HEK293 (cell line): Measurements from ENCODE around the gene S100A10.

ENCODE experiments used
- CTCF ChIA-PET: fragments of 350-600 bp; formaldehyde crosslinking; extraction: SDS; loops from one replicate; lab custom pipeline; 2021; ENCODE audit warnings: antibody characterized with exemption; lab: Yijun Ruan, JAX
- POLR2A ChIA-PET: fragments of 300-600 bp; formaldehyde crosslinking; extraction: SDS; loops from one replicate; lab custom pipeline; 2020; ENCODE audit warnings: antibody characterized with exemption, inconsistent platforms; lab: Yijun Ruan, JAX
- H3K27ac ChIP-seq: fragments of 200-500 bp; sonication (Bioruptor generic); 2 replicates; pipeline ENCODE4 v1.5.1; 2014; ENCODE audit warnings: low read depth, low read length, control low read depth, inconsistent platforms; ENCODE audit errors: extremely low read depth
- H3K36me3 ChIP-seq, 2 experiments: fragments of 200-500 bp in 1 of 2; sonication (Bioruptor generic) in 1 of 2; 1 replicate in 1 of 2; 2 replicates in 1 of 2; pipeline ENCODE4 v1.5.1; 2014 to 2017; ENCODE audit warnings: inconsistent platforms in 2 of 2, low read length in 2 of 2; ENCODE audit not compliant: control insufficient read depth in 2 of 2, insufficient read depth in 1 of 2
- H3K4me1 ChIP-seq: fragments of 200-500 bp; sonication (Bioruptor generic); 2 replicates; pipeline ENCODE4 v1.5.1; 2014; ENCODE audit warnings: mild to moderate bottlenecking, low read length, inconsistent platforms; ENCODE audit not compliant: control insufficient read depth, insufficient read depth
- H3K4me3 ChIP-seq: 2 replicates; pipeline ENCODE4 v1.5.1; 2011; ENCODE audit warnings: low read depth, mild to moderate bottlenecking, control low read depth, low read length, moderate library complexity
- H3K9me3 ChIP-seq: fragments of 200-500 bp; sonication (Bioruptor generic); 2 replicates; pipeline ENCODE4 v1.5.1; 2014; ENCODE audit warnings: low read depth, low read length, inconsistent platforms; ENCODE audit not compliant: control insufficient read depth, insufficient read depth
- FEZF1 ChIP-seq: fragments of 450-650 bp; formaldehyde crosslinking; IDR thresholded peaks from 2 replicates; pipeline ENCODE4 v1.5.1; 2016; ENCODE audit warnings: missing biosample characterization, missing genetic modification characterization
- HOXA7 ChIP-seq: sonication (generic); formaldehyde crosslinking; IDR thresholded peaks from 2 replicates; pipeline ENCODE4 v1.8.1; 2022; ENCODE audit warnings: missing genetic modification reagents, borderline replicate concordance
- KLF9 ChIP-seq: fragments of 450-650 bp; formaldehyde crosslinking; IDR thresholded peaks from 2 replicates; pipeline ENCODE4 v1.5.1; 2016; ENCODE audit warnings: missing biosample characterization, missing genetic modification characterization, low read depth
- PRDM1 ChIP-seq: fragments of 450-650 bp; formaldehyde crosslinking; IDR thresholded peaks from 2 replicates; pipeline ENCODE4; 2016; ENCODE audit warnings: missing biosample characterization, missing genetic modification characterization
- PRDM2 ChIP-seq: fragments of 450-650 bp; formaldehyde crosslinking; IDR thresholded peaks from 2 replicates; pipeline ENCODE4 v1.5.1; 2016; ENCODE audit warnings: missing biosample characterization, missing genetic modification characterization, borderline replicate concordance
- REST ChIP-seq: fragments of 450-650 bp; formaldehyde crosslinking; IDR thresholded peaks from 2 replicates; pipeline ENCODE4 v1.5.1; 2016; ENCODE audit warnings: missing biosample characterization, missing genetic modification characterization
- ZBTB20 ChIP-seq: fragments of 450-650 bp; formaldehyde crosslinking; IDR thresholded peaks from 2 replicates; pipeline ENCODE4 v1.5.1; 2016; ENCODE audit warnings: missing biosample characterization, missing genetic modification characterization
- ZBTB7A ChIP-seq: fragments of 450-650 bp; formaldehyde crosslinking; IDR thresholded peaks from 2 replicates; pipeline ENCODE4 v1.5.1; 2016; ENCODE audit warnings: low read depth, missing biosample characterization, missing genetic modification characterization
- ZBTB8A ChIP-seq: fragments of 450-650 bp; formaldehyde crosslinking; IDR thresholded peaks from 2 replicates; pipeline ENCODE4 v1.5.1; 2016; ENCODE audit warnings: missing biosample characterization, missing genetic modification characterization
- ZNF140 ChIP-seq: fragments of 450-650 bp; formaldehyde crosslinking; IDR thresholded peaks from 2 replicates; pipeline ENCODE4 v1.5.1; 2016; ENCODE audit warnings: missing biosample characterization, missing genetic modification characterization
- ZNF157 ChIP-seq: fragments of 450-650 bp; formaldehyde crosslinking; IDR thresholded peaks from 2 replicates; pipeline ENCODE4 v1.5.1; 2016; ENCODE audit warnings: missing biosample characterization, missing genetic modification characterization
- ZNF2 ChIP-seq: fragments of 450-650 bp; formaldehyde crosslinking; IDR thresholded peaks from 2 replicates; pipeline ENCODE4 v1.5.1; 2016; ENCODE audit warnings: missing biosample characterization, missing genetic modification characterization
- ZNF211 ChIP-seq: fragments of 450-650 bp; formaldehyde crosslinking; IDR thresholded peaks from 2 replicates; pipeline ENCODE4 v1.5.1; 2016; ENCODE audit warnings: low read depth, missing biosample characterization, missing genetic modification characterization
- ZNF266 ChIP-seq: fragments of 450-650 bp; formaldehyde crosslinking; IDR thresholded peaks from 2 replicates; pipeline ENCODE4 v1.5.1; 2016; ENCODE audit warnings: missing biosample characterization, missing genetic modification characterization, low read depth
- ZNF311 ChIP-seq: fragments of 450-650 bp; formaldehyde crosslinking; IDR thresholded peaks from 2 replicates; pipeline ENCODE4 v1.5.1; 2017; ENCODE audit warnings: missing biosample characterization, missing genetic modification characterization, borderline replicate concordance
- ZNF350 ChIP-seq: fragments of 450-650 bp; formaldehyde crosslinking; IDR thresholded peaks from 2 replicates; pipeline ENCODE4 v1.5.0; 2017; ENCODE audit warnings: missing biosample characterization, mild to moderate bottlenecking, missing genetic modification characterization
- ZNF391 ChIP-seq: fragments of 450-650 bp; formaldehyde crosslinking; IDR thresholded peaks from 2 replicates; pipeline ENCODE4 v1.5.1; 2016; ENCODE audit warnings: low read depth, missing biosample characterization, missing genetic modification characterization, borderline replicate concordance
- ZNF394 ChIP-seq: fragments of 450-650 bp; formaldehyde crosslinking; IDR thresholded peaks from 2 replicates; pipeline ENCODE4 v1.5.1; 2016; ENCODE audit warnings: missing biosample characterization, missing genetic modification characterization, mild to moderate bottlenecking, moderate library complexity, borderline replicate concordance
- ZNF510 ChIP-seq: fragments of 450-650 bp; formaldehyde crosslinking; IDR thresholded peaks from 2 replicates; pipeline ENCODE4 v1.5.1; 2018; ENCODE audit warnings: mild to moderate bottlenecking, missing genetic modification characterization, missing biosample characterization; ENCODE audit not compliant: insufficient replicate concordance
- ZNF610 ChIP-seq: fragments of 450-650 bp; formaldehyde crosslinking; IDR thresholded peaks from 2 replicates; pipeline ENCODE4 v1.5.1; 2016; ENCODE audit warnings: missing biosample characterization, missing genetic modification characterization, borderline replicate concordance
- ZNF621 ChIP-seq: fragments of 450-650 bp; formaldehyde crosslinking; IDR thresholded peaks from 2 replicates; pipeline ENCODE4 v1.5.1; 2017; ENCODE audit warnings: missing biosample characterization, missing genetic modification characterization
- ZNF645 ChIP-seq: fragments of 450-650 bp; formaldehyde crosslinking; IDR thresholded peaks from 2 replicates; pipeline ENCODE4; 2016; ENCODE audit warnings: missing biosample characterization, missing genetic modification characterization

The S100A10 gene

GRCh38 chr1:151998611-151999362 lies 5.1 kb upstream of the S100A10 start:
- TF ChIP-seq PRDM1 (tag by site-specific recombination), result no peak
- TF ChIP-seq KLF9, result no peak
- no peak for TF ChIP-seq REST
- TF ChIP-seq ZNF510, result no peak
- no peak for TF ChIP-seq ZNF266 (tag by site-specific recombination)
- no peak for TF ChIP-seq ZNF211 (tag by site-specific recombination)
- TF ChIP-seq ZNF610 (tag by site-specific recombination), result no peak

GRCh38 chr1:151997284-151997570 lies 3.6 kb upstream of the S100A10 start:
- CTCF ChIA-PET, result interaction anchor here (0.7 to 11.2 kb wide), 5 partner anchors 11 to 109 kb away, joined by 3 to 409 read pairs (median 4); no protein-coding TSS in a partner anchor
- no peaks in the 10 kb centered on the region for H3K36me3 ChIP-seq
- no peak overlapping the region for H3K4me3 ChIP-seq
- POLR2A ChIA-PET, result no interaction called here
- TF ChIP-seq HOXA7 (CRISPR knock-in tag), result no peak
- TF ChIP-seq ZNF350, result no peak
- TF ChIP-seq ZBTB20 (tag by site-specific recombination), result no peak
- no peak for TF ChIP-seq ZNF391 (tag by site-specific recombination)
- TF ChIP-seq ZBTB8A (tag by site-specific recombination), result no peak
- TF ChIP-seq ZNF394, result no peak
- TF ChIP-seq ZNF2 (tag by site-specific recombination), result no peak
- no peak overlapping the region for H3K27ac ChIP-seq
- no peaks in the 10 kb centered on the region for H3K9me3 ChIP-seq
- H3K4me1 ChIP-seq, result peaks cover 6% of the 10 kb centered on the region

More at GRCh38 chr1:151998611-151999362, 5.1 kb upstream of the S100A10 start:
- Histone ChIP-seq H3K4me3 (no peak overlapping the region), H3K9me3 (no peaks in the 10 kb centered on the region), H3K36me3 (no peaks in the 10 kb centered on the region), H3K27ac (no peak overlapping the region), H3K4me1 (peaks cover 6% of the 10 kb centered on the region)
- ChIA-PET POLR2A (no interaction called here), CTCF (interaction anchor here (1.0 to 11.2 kb wide), 10 partner anchors 8 to 460 kb away, joined by 3 to 409 read pairs (median 8); no protein-coding TSS in a partner anchor)

- Histone ChIP-seq H3K4me1 (peaks cover 17% of the 10 kb centered on the region), H3K9me3 (no peaks in the 10 kb centered on the region), H3K36me3 (no peaks in the 10 kb centered on the region), H3K27ac (no peak overlapping the region), H3K4me3 (no peak overlapping the region)
- POLR2A ChIA-PET, result interaction anchor here (1.4 to 1.6 kb wide), 2 partner anchors 28 to 60 kb away, joined by 4 to 6 read pairs; no protein-coding TSS in a partner anchor
- CTCF ChIA-PET, result interaction anchor here (0.5 to 11.2 kb wide), 18 partner anchors 8 to 303 kb away, joined by 3 to 409 read pairs (median 4); no protein-coding TSS in a partner anchor
- TF ChIP-seq ZNF311 (tag by site-specific recombination), result no peak
- no peak for TF ChIP-seq ZNF645
- TF ChIP-seq ZNF140, result no peak
- no peak for TF ChIP-seq ZNF621 (tag by site-specific recombination)
- TF ChIP-seq ZNF157 (tag by site-specific recombination), result no peak
- TF ChIP-seq PRDM2 (tag by site-specific recombination), result no peak
- no peak for TF ChIP-seq ZBTB7A
- TF ChIP-seq FEZF1, result no peak
These were observed 2.1 kb upstream of the S100A10 start for GRCh38 chr1:151995774-151996173.
